Stimulated activated CD8-positive, alpha-beta memory T cell treated with anti-CD3 and anti-CD28 coated beads, Interleukin-12 subunit alpha, Interleukin-12 subunit beta, amount 100 ng/mL, for 24 hours (primary cell): ENCODE results near the gene SCN1B.
"Not testable (repeated sequence)": the region's sequence is repeated elsewhere in the genome, so short reads cannot be mapped to it uniquely, and the experiment has no call there.

ENCODE experiments used
- DNase-seq: peaks from one replicate; pipeline ENCODE4 v3.0.0-alpha.2; 2020; ENCODE audit errors: extremely low read depth

Gene SCN1B

GRCh38 chr19:35015954-35016351 lies 14.3 kb upstream of the SCN1B start:
- DNase-seq = no peak

GRCh38 chr19:35017507-35017906 lies 12.8 kb upstream of the SCN1B start:
- DNase-seq = no peak

- DNase-seq = no peak
These were observed 11.9 kb upstream of the SCN1B start for GRCh38 chr19:35018379-35018778.

- DNase-seq = no peak
These were observed 11.1 kb upstream of the SCN1B start for GRCh38 chr19:35019144-35019543.

- DNase-seq = no peak
These were observed 9.3 kb upstream of the SCN1B start for GRCh38 chr19:35021016-35021415.

GRCh38 chr19:35021596-35021995 lies 8.7 kb upstream of the SCN1B start:
- DNase-seq = no peak

- no peak for DNase-seq
These were observed 7.8 kb upstream of the SCN1B start for GRCh38 chr19:35022460-35022859.

GRCh38 chr19:35023428-35023827 lies 6.8 kb upstream of the SCN1B start:
- DNase-seq = no peak

GRCh38 chr19:35024095-35024494 lies 6.2 kb upstream of the SCN1B start:
- DNase-seq = no peak

- no peak for DNase-seq
These were observed 4.3 kb upstream of the SCN1B start for GRCh38 chr19:35025969-35026368.

- DNase-seq = no peak
These were observed 3.9 kb upstream of the SCN1B start for GRCh38 chr19:35026418-35026817.

GRCh38 chr19:35027009-35027408 lies 3.3 kb upstream of the SCN1B start:
- DNase-seq = no peak

GRCh38 chr19:35027851-35028599 lies 2.2 kb upstream of the SCN1B start:
- no peak for DNase-seq

GRCh38 chr19:35028600-35028885 lies 1.7 kb upstream of the SCN1B start:
- not testable (repeated sequence) for DNase-seq

GRCh38 chr19:35029275-35029736 lies 964 bp upstream of the SCN1B start:
- DNase-seq = not testable (repeated sequence)

GRCh38 chr19:35029737-35030256 lies 473 bp upstream of the SCN1B start:
- DNase-seq = no peak

- no peak for DNase-seq
These were observed 1.0 kb downstream of the SCN1B start for GRCh38 chr19:35031072-35031881.

GRCh38 chr19:35032356-35032865 lies 2.1 kb downstream of the SCN1B start:
- no peak for DNase-seq

- no peak for DNase-seq
These were observed 3.1 kb downstream of the SCN1B start for GRCh38 chr19:35033067-35034004.

- no peak for DNase-seq
These were observed 3.8 kb downstream of the SCN1B start for GRCh38 chr19:35034005-35034502.

GRCh38 chr19:35034588-35035382 lies 4.5 kb downstream of the SCN1B start:
- DNase-seq = no peak
